Measurements from ENCODE around the gene ADIG.

ADIG gene

DNA sequence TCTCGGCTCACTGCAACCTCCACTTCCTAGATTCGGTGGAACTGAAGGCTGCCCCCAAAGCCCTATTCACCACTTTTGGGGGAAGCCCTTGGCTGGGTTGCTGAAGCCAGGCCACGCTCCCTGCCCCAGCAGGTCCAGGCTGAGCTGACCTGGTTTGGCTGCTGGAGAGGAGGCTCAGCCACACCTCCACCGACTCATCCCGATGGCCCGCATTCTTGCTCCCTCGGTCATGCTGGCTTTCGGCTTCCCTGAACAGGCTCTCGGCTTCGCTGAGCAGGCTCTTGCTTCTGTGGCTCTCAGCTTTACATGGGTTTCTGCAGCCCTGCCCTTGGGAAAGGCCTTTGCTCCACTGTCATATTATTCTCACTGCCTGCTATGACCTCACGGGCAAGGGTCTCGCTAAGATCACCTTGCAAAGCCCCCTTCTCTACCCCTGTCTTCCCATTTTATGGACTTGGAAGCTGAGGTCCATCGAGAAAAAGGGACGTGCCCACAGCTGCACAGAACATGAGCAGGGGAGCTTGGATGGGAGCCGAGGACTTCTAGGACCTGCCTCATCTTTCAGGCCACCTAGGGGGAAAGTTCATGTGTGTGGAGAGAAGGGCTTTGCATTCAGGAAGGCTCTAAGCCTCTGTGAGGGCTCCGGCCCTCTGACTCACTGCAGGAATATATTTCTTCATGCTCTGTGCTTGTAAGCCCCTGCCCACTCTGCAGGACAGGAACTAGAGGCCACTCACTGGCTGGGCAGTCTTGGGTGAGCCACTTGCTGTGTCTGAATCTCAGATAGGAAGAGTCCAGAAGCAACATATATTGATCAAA, 36.2 kb downstream of the ADIG start:
- TF ChIP-seq, protein P1, sequence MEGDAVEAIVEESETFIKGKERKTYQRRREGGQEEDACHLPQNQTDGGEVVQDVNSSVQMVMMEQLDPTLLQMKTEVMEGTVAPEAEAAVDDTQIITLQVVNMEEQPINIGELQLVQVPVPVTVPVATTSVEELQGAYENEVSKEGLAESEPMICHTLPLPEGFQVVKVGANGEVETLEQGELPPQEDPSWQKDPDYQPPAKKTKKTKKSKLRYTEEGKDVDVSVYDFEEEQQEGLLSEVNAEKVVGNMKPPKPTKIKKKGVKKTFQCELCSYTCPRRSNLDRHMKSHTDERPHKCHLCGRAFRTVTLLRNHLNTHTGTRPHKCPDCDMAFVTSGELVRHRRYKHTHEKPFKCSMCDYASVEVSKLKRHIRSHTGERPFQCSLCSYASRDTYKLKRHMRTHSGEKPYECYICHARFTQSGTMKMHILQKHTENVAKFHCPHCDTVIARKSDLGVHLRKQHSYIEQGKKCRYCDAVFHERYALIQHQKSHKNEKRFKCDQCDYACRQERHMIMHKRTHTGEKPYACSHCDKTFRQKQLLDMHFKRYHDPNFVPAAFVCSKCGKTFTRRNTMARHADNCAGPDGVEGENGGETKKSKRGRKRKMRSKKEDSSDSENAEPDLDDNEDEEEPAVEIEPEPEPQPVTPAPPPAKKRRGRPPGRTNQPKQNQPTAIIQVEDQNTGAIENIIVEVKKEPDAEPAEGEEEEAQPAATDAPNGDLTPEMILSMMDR (IDR thresholded peaks at IDR 0.05; ENCODE audit: control insufficient read depth, insufficient read depth, low read depth, low read length, missing control alignments): no peak
- DNase-seq (ENCODE audit: low read depth): no peak
- no peak overlapping the region for H3K4me3 ChIP-seq (ENCODE audit: control insufficient read depth, low read depth, low read length)

DNA sequence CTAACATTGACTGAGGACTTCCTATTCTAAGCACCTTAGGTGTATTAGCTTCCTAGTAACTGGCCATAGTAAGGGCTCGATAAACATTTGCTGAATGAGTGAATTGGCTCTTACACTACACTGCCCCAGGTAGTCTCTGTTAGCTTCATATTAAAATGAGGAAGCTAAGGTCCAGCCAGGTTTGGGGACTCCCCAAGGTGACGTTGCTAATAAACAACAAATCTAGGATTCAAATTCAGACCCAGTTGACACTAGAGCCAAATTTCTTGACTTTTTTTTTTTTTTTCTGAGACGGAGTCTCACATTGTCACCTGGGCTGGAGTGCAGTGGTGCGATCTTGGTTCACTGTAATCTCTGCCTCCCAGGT, 36.8 kb downstream of the ADIG start:
- no peak for DNase-seq (ENCODE audit: low read depth)
- TF ChIP-seq, protein P1 (IDR thresholded peaks at IDR 0.05; ENCODE audit: control insufficient read depth, insufficient read depth, low read depth, low read length, missing control alignments): no peak
- no peak overlapping the region for H3K4me3 ChIP-seq (ENCODE audit: control insufficient read depth, low read depth, low read length)

DNA sequence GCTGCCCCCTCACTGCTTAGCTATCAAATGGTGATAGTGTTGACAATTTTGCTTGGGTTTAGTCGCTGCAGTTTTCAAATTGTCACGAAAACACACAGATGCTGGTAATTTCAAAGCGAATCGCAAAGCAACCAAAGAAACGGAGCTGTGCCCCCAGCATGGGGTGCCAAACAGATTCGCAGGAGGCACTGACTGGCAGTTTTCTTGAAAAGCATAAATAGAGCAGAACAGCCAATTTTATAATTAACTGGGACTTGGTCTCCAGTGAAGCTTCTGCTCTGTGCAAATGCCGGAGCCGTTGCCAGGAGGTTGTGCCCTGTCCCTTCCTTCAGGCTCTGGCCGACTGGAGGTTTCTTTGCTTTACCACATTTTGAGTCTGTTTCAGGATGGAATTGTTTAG, 39.4 kb downstream of the ADIG start:
- TF ChIP-seq, protein P1 (IDR thresholded peaks at IDR 0.05; ENCODE audit: control insufficient read depth, insufficient read depth, low read depth, low read length, missing control alignments): no peak
- no peak overlapping the region for H3K4me3 ChIP-seq (ENCODE audit: control insufficient read depth, low read depth, low read length)
- DNase-seq (ENCODE audit: low read depth): no peak

DNA sequence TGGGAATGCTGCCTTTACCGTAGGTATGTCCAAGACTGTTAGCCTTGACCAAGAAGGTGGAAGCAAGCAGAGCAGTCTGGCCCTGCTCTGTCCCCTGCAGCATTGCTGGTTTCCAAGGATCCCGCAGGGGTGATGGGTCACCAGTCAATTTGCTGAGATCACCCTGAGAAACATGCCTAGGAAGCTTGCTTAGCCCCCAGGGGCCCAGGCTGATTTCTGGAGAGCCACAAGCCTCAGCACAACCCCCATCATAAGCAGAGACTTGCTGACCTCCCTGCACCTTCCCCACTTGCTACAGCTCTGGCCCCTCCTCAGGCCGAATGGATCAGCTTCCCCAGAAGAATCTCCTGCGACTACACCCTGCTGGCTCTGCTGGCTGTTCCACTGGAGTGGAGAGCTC, 42.1 kb downstream of the ADIG start:
- no peak overlapping the region for H3K4me3 ChIP-seq (ENCODE audit: control insufficient read depth, low read depth, low read length)
- DNase-seq (ENCODE audit: low read depth): no peak
- TF ChIP-seq, protein P1 (IDR thresholded peaks at IDR 0.05; ENCODE audit: control insufficient read depth, insufficient read depth, low read depth, low read length, missing control alignments): no peak

DNA sequence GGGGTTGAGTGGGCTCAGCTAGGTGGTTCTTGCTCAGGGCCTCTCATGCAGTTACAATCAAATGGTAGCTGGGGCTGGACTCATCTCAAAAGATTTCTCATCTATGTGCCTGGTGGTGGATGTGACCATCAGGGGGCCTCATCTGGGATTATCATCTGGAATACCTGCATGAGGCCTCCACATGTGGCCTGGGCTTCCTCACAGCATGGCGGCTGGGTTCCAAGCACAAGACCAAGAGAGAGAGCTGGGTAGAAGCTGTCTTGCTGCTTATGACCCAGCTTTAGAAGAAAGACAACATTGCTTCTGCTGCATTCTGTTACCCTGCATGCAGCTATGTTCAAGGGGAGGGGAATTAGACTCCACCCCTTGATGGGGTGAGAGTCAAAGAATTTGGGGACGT, 43.1 kb downstream of the ADIG start:
- TF ChIP-seq, protein P1 (IDR thresholded peaks at IDR 0.05; ENCODE audit: control insufficient read depth, insufficient read depth, low read depth, low read length, missing control alignments): no peak
- DNase-seq (ENCODE audit: low read depth): no peak
- no peak overlapping the region for H3K4me3 ChIP-seq (ENCODE audit: control insufficient read depth, low read depth, low read length)

DNA sequence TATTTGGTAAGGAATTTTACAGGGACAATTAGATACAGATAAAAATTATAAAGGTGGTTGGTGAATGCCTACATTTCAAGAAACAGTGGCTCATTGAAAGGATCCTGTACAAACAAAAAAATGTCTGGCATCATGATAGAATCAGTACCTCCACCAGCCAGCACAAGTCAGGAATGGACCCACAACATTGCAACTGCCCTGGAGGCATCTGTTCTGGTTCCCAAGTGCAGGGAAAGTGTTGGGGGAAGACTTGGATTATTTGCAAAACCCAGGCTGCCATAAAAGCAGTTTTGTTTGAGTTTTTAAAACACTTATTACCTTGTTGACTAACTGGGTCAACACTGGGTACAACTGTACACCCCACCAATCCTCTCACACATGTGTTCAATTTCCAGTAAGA, 44.9 kb downstream of the ADIG start:
- H3K4me3 ChIP-seq (ENCODE audit: control insufficient read depth, low read depth, low read length): no peak overlapping the region
- TF ChIP-seq, protein P1 (IDR thresholded peaks at IDR 0.05; ENCODE audit: control insufficient read depth, insufficient read depth, low read depth, low read length, missing control alignments): no peak

More for the DNA sequence above, 44.9 kb downstream of the ADIG start:
- no peak for DNase-seq (ENCODE audit: low read depth)

Data from AG09309 (cell line).